Keratinocyte (primary cell): ENCODE results near the gene ATG4B. TPM values are rescaled to one million over a fixed set of nuclear protein-coding genes. Genes with fewer than 3 reads are reported as not detected.

Experiments used
- DNase-seq: peaks from one replicate; pipeline ENCODE4 v3.0.0-alpha.2; 2011; ENCODE audit warnings: low read depth, missing footprints, low spot score
- FAIRE-seq: peaks from 2 replicates; lab custom pipeline; 2011; peaks lifted over from hg19 to GRCh38; lab: Jason Lieb, UNC
- H2AFZ ChIP-seq: 2 replicates; pipeline ENCODE4 v1.6.0; 2012; ENCODE audit warnings: low read length, control low read depth, inconsistent platforms; ENCODE audit not compliant: control insufficient read depth
- H3K27ac ChIP-seq: 2 replicates; pipeline ENCODE4 v1.5.1; 2011; ENCODE audit warnings: low read length; ENCODE audit not compliant: control insufficient read depth, insufficient read depth
- H3K27me3 ChIP-seq: 3 replicates; pipeline ENCODE4 v1.6.0; 2011; ENCODE audit warnings: low read length; ENCODE audit not compliant: control insufficient read depth, insufficient read depth; ENCODE audit errors: extremely low read depth
- H3K36me3 ChIP-seq, 2 experiments: 2 replicates in 1 of 2; 3 replicates in 1 of 2; pipeline ENCODE4 v1.5.1; 2011; ENCODE audit warnings: low read length in 2 of 2, mild to moderate bottlenecking in 1 of 2; ENCODE audit not compliant: control insufficient read depth in 2 of 2, insufficient read depth in 2 of 2; ENCODE audit errors: extremely low read depth in 1 of 2
- H3K4me1 ChIP-seq: 3 replicates; pipeline ENCODE4 v1.5.1; 2011; ENCODE audit warnings: low read length; ENCODE audit not compliant: control insufficient read depth, insufficient read depth; ENCODE audit errors: extremely low read depth
- H3K4me2 ChIP-seq: 3 replicates; pipeline ENCODE4 v1.6.0; 2011; ENCODE audit warnings: low read depth, low read length; ENCODE audit not compliant: control insufficient read depth, insufficient read depth; ENCODE audit errors: extremely low read depth
- H3K4me3 ChIP-seq, 3 experiments: fragments of 200-600 bp in 1 of 3; sonication (generic) in 1 of 3; 2 replicates in 2 of 3; 3 replicates in 1 of 3; pipeline ENCODE4 v1.5.1; 2011 to 2016; ENCODE audit warnings: low read length in 3 of 3, mild to moderate bottlenecking in 3 of 3, control low read depth in 2 of 3, inconsistent platforms in 1 of 3, low read depth in 1 of 3, mixed read lengths in 1 of 3, mixed run types in 1 of 3, moderate library complexity in 1 of 3; ENCODE audit not compliant: control insufficient read depth in 2 of 3, insufficient read depth in 2 of 3; ENCODE audit errors: extremely low read depth in 1 of 3
- H3K79me2 ChIP-seq: 2 replicates; pipeline ENCODE4 v1.6.0; 2012; ENCODE audit warnings: low read length; ENCODE audit not compliant: control insufficient read depth, insufficient read depth
- H3K9ac ChIP-seq: 3 replicates; pipeline ENCODE4 v1.6.0; 2011; ENCODE audit warnings: low read length; ENCODE audit not compliant: control insufficient read depth, insufficient read depth; ENCODE audit errors: extremely low read depth
- H3K9me1 ChIP-seq: 3 replicates; pipeline ENCODE4 v1.6.0; 2011; ENCODE audit warnings: low read length; ENCODE audit not compliant: control insufficient read depth, insufficient read depth; ENCODE audit errors: extremely low read depth
- H3K9me3 ChIP-seq: 2 replicates; pipeline ENCODE4 v1.5.1; 2012; ENCODE audit warnings: low read depth, low read length; ENCODE audit not compliant: control insufficient read depth
- H4K20me1 ChIP-seq: 3 replicates; pipeline ENCODE4 v1.6.0; 2011; ENCODE audit warnings: low read length; ENCODE audit not compliant: control insufficient read depth, insufficient read depth; ENCODE audit errors: extremely low read depth
- CTCF ChIP-seq, 3 experiments: IDR thresholded peaks in 1 of 3; conservative IDR thresholded peaks in 1 of 3; optimal IDR thresholded peaks in 1 of 3; 2 replicates in 2 of 3; 3 replicates in 1 of 3; pipeline versions ENCODE3 to v1.5.1; 2011; ENCODE audit warnings: low read length in 3 of 3, mild to moderate bottlenecking in 3 of 3, moderate library complexity in 2 of 3, control low read depth in 1 of 3, inconsistent platforms in 1 of 3; ENCODE audit not compliant: insufficient read depth in 2 of 3; ENCODE audit errors: extremely low read depth in 1 of 3
- EZH2 ChIP-seq: IDR thresholded peaks from one replicate; pipeline ENCODE4 v1.6.1; 2012; ENCODE audit warnings: inconsistent platforms, mild to moderate bottlenecking, low read length, moderate library complexity
- dilution Hi-C: fragments of 300-500 bp; cut with MboI; formaldehyde crosslinking; loops from one replicate; pipeline ENCODE4 v1.7.0; 2020; ENCODE audit warnings: low sequenced_read_pairs; ENCODE audit not compliant: extremely low pct_ligation_motif_present
- polyA plus RNA-seq, 5 experiments: library from polyadenylated mRNA; depleted of rRNA in 3 of 5; stranded (reverse) in 3 of 5; stranded (forward) in 1 of 5; unstranded in 1 of 5; fragments of >200 nt; gene quantifications; 1 replicate in 1 of 5; 2 replicates in 3 of 5; 3 replicates in 1 of 5; pipeline versions ENCODE4 v1.2.1 to v1.2.3, GENCODE V29; 2011 to 2012; ENCODE audit warnings: missing spikeins in 2 of 5, low read depth in 1 of 5, low replicate concordance in 1 of 5

Gene ATG4B
- polyA plus RNA-seq, 1 donor (not counting 4 experiments of a cell fraction or from before 2014, with no cell fraction given): 69.0 TPM

- Histone ChIP-seq H4K20me1 (peaks cover 2% of the 10 kb centered on the region), H3K9me1 (no peaks in the 10 kb centered on the region), H3K79me2 (peaks cover 8% of the 10 kb centered on the region), H3K9ac (no peak overlapping the region), H3K4me2 (no peak overlapping the region), H3K4me1 (no peaks in the 10 kb centered on the region), H3K9me3 (no peaks in the 10 kb centered on the region), H3K27ac (no peak overlapping the region), H2AFZ (no peak overlapping the region), H3K36me3 (peaks cover 35 to 43% of the 10 kb centered on the region in 2 experiments), H3K4me3 (no peak overlapping the region), H3K27me3 (no peaks in the 10 kb centered on the region)
- no peak for DNase-seq
- dilution Hi-C loops: no loop called here
- no peak for FAIRE-seq
- TF ChIP-seq CTCF (optimal IDR thresholded peaks at IDR 0.05 in 1 of 3, IDR thresholded peaks at IDR 0.05 in 1 of 3, conservative IDR thresholded peaks at IDR 0.05 in 1 of 3; ENCODE audit: extremely low read depth in 1 of 3, insufficient read depth in 2 of 3, low read length in 3 of 3) (no peak), EZH2 (no peak)
Measured at GRCh38 chr2:241656190-241656741, 18.8 kb downstream of the ATG4B start.

GRCh38 chr2:241657786-241658254 lies 20.3 kb downstream of the ATG4B start:
- DNase-seq (no peak), FAIRE-seq (no peak)
- H4K20me1 ChIP-seq: peaks cover 2% of the 10 kb centered on the region
- H3K79me2 ChIP-seq: peaks cover 3% of the 10 kb centered on the region
- no peaks in the 10 kb centered on the region for H3K27me3 ChIP-seq
- no peaks in the 10 kb centered on the region for H3K9me3 ChIP-seq
- H3K27ac ChIP-seq: no peak overlapping the region
- no peak overlapping the region for H2AFZ ChIP-seq
- H3K9me1 ChIP-seq: no peaks in the 10 kb centered on the region
- H3K9ac ChIP-seq: no peak overlapping the region
- H3K36me3 ChIP-seq: peaks cover 32% of the 10 kb centered on the region in 2 experiments
- no peak overlapping the region for H3K4me2 ChIP-seq
- H3K4me3 ChIP-seq: no peak overlapping the region
- H3K4me1 ChIP-seq: no peaks in the 10 kb centered on the region
- no peak for TF ChIP-seq EZH2
- no peak for TF ChIP-seq CTCF (optimal IDR thresholded peaks at IDR 0.05 in 1 of 3, IDR thresholded peaks at IDR 0.05 in 1 of 3, conservative IDR thresholded peaks at IDR 0.05 in 1 of 3; ENCODE audit: extremely low read depth in 1 of 3, insufficient read depth in 2 of 3, low read length in 3 of 3)
- dilution Hi-C loops: no loop called here
